ENCODE data around the gene NKD1.

The NKD1 gene

DNA sequence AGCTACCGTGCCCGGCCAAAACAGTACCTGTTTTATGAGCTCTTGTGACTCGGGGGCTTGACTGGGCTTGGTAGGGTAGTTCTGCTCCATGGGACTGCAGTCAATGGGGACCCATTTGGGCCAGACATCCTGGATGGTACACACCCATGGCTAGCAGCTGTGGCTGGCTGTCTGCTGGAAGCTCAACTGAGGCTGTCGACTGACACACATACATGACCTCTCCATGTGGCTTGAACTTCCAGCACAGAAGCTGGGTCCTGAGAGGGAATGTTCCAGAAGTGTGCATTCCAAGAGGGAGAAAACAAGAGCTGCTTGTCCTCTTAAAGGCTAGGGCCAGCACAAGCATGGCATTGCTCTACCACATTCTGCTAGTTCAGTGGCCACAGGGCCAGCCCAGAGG lies 14.9 kb upstream of the NKD1 start:
- H3K9me2 ChIP-seq (replicated peaks; ENCODE audit: low read depth, low read length), result no peaks in the 10 kb centered on the region
- no peak overlapping the region for H3K4me3 ChIP-seq (ENCODE audit: low read length, poor library complexity, severe bottlenecking)
- TF ChIP-seq, protein P1, sequence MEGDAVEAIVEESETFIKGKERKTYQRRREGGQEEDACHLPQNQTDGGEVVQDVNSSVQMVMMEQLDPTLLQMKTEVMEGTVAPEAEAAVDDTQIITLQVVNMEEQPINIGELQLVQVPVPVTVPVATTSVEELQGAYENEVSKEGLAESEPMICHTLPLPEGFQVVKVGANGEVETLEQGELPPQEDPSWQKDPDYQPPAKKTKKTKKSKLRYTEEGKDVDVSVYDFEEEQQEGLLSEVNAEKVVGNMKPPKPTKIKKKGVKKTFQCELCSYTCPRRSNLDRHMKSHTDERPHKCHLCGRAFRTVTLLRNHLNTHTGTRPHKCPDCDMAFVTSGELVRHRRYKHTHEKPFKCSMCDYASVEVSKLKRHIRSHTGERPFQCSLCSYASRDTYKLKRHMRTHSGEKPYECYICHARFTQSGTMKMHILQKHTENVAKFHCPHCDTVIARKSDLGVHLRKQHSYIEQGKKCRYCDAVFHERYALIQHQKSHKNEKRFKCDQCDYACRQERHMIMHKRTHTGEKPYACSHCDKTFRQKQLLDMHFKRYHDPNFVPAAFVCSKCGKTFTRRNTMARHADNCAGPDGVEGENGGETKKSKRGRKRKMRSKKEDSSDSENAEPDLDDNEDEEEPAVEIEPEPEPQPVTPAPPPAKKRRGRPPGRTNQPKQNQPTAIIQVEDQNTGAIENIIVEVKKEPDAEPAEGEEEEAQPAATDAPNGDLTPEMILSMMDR (conservative IDR thresholded peaks at IDR 0.05; ENCODE audit: low read length), result no peak
- no peak for TF ChIP-seq EZH2phosphoT487 (IDR thresholded peaks at IDR 0.05; ENCODE audit: borderline replicate concordance)
- no peak overlapping the region for H3K4me2 ChIP-seq (ENCODE audit: low read depth, low read length, poor library complexity, severe bottlenecking)
- H3K9ac ChIP-seq (ENCODE audit: low read depth, low read length, poor library complexity, severe bottlenecking), result no peak overlapping the region
- H4K20me1 ChIP-seq (ENCODE audit: insufficient read depth, low read length, poor library complexity, severe bottlenecking), result no peaks in the 10 kb centered on the region
- no peaks in the 10 kb centered on the region for H3K4me1 ChIP-seq (ENCODE audit: insufficient read depth, low read length, poor library complexity, severe bottlenecking)
- no peaks in the 10 kb centered on the region for H3K27me3 ChIP-seq (ENCODE audit: insufficient read depth, low read length, poor library complexity, severe bottlenecking)
- no peaks in the 10 kb centered on the region for H3K36me3 ChIP-seq (ENCODE audit: insufficient read depth, low read length)
- no peak overlapping the region for H2AFZ ChIP-seq (ENCODE audit: low read length)
- no peaks in the 10 kb centered on the region for H3K79me2 ChIP-seq (ENCODE audit: insufficient read depth, low read length)
- no peaks in the 10 kb centered on the region for H3F3A ChIP-seq (ENCODE audit: low read depth)
- H3K9me3 ChIP-seq (ENCODE audit: insufficient read depth, low read depth, low read length), result no peaks in the 10 kb centered on the region; the same call in 1 of the 2 replicates

DNA sequence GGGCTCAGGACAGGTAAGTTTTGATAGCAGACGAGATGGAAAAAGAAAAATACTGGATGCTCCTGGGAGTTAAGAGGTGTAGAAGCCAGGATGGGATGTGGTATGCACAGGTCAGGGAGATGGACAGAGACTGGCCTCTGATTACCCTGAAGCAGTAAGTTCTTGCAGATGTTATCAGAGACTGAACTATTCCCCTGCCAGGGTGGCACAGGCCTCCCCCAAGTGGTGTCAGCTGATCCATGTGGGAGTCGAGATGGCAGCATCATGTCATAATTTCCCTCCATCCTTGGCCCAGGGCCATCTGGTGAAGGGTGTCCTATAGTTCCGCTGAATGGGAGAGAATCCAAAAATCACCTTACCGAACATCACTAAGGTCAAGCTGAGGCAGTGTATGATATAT lies 14.1 kb upstream of the NKD1 start:
- Histone ChIP-seq H3K36me3 (ENCODE audit: insufficient read depth, low read length) (no peaks in the 10 kb centered on the region), H3K9me3 (ENCODE audit: insufficient read depth, low read depth, low read length) (no peaks in the 10 kb centered on the region; the same call in 1 of the 2 replicates), H3F3A (ENCODE audit: low read depth) (no peaks in the 10 kb centered on the region), H3K4me3 (ENCODE audit: low read length, poor library complexity, severe bottlenecking) (no peak overlapping the region), H3K4me1 (ENCODE audit: insufficient read depth, low read length, poor library complexity, severe bottlenecking) (no peaks in the 10 kb centered on the region), H3K9me2 (replicated peaks; ENCODE audit: low read depth, low read length) (no peaks in the 10 kb centered on the region), H3K4me2 (ENCODE audit: low read depth, low read length, poor library complexity, severe bottlenecking) (no peak overlapping the region), H4K20me1 (ENCODE audit: insufficient read depth, low read length, poor library complexity, severe bottlenecking) (no peaks in the 10 kb centered on the region), H3K9ac (ENCODE audit: low read depth, low read length, poor library complexity, severe bottlenecking) (no peak overlapping the region), H2AFZ (ENCODE audit: low read length) (no peak overlapping the region), H3K79me2 (ENCODE audit: insufficient read depth, low read length) (no peaks in the 10 kb centered on the region), H3K27me3 (ENCODE audit: insufficient read depth, low read length, poor library complexity, severe bottlenecking) (no peaks in the 10 kb centered on the region)
- TF ChIP-seq, protein P1 (conservative IDR thresholded peaks at IDR 0.05; ENCODE audit: low read length), result no peak
- no peak for TF ChIP-seq EZH2phosphoT487 (IDR thresholded peaks at IDR 0.05; ENCODE audit: borderline replicate concordance)

DNA sequence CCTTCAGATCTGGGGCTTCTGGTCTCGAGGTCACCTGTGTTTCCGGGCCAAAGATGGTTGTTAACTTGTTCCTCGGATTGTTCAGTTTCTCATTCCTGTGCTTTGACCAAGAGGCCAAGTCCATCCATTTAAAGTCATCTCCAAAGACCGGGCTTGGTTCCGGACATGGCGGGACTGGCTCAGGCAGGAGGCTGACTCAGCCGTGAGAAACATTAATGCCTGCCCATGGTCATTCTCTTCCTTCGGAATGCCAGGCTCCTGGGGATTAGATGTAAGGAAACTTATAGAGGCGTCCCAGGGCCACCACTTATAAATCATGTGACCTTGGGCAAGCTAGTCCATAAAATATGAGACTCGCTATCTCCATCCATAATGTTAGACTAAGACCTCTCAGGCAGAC lies 13.6 kb upstream of the NKD1 start:
- Histone ChIP-seq H3K9ac (ENCODE audit: low read depth, low read length, poor library complexity, severe bottlenecking) (no peak overlapping the region), H4K20me1 (ENCODE audit: insufficient read depth, low read length, poor library complexity, severe bottlenecking) (no peaks in the 10 kb centered on the region), H3K4me2 (ENCODE audit: low read depth, low read length, poor library complexity, severe bottlenecking) (no peak overlapping the region), H3F3A (ENCODE audit: low read depth) (no peaks in the 10 kb centered on the region), H3K9me2 (replicated peaks; ENCODE audit: low read depth, low read length) (no peaks in the 10 kb centered on the region), H2AFZ (ENCODE audit: low read length) (no peak overlapping the region), H3K36me3 (ENCODE audit: insufficient read depth, low read length) (no peaks in the 10 kb centered on the region), H3K4me3 (ENCODE audit: low read length, poor library complexity, severe bottlenecking) (no peak overlapping the region), H3K79me2 (ENCODE audit: insufficient read depth, low read length) (no peaks in the 10 kb centered on the region), H3K9me3 (ENCODE audit: insufficient read depth, low read depth, low read length) (no peaks in the 10 kb centered on the region; the same call in 1 of the 2 replicates), H3K4me1 (ENCODE audit: insufficient read depth, low read length, poor library complexity, severe bottlenecking) (no peaks in the 10 kb centered on the region), H3K27me3 (ENCODE audit: insufficient read depth, low read length, poor library complexity, severe bottlenecking) (no peaks in the 10 kb centered on the region)
- TF ChIP-seq EZH2phosphoT487 (IDR thresholded peaks at IDR 0.05; ENCODE audit: borderline replicate concordance), result no peak
- TF ChIP-seq, protein P1 (conservative IDR thresholded peaks at IDR 0.05; ENCODE audit: low read length), result no peak

Measured in Loucy (cell line).